Uterus (tissue), 2 donors: ENCODE data around the gene VCAM1.

Source experiments
- CTCF ChIP-seq, 4 experiments: fragments of 200-600 bp in 2 of 4; fragments of 450-650 bp in 2 of 4; sonication (generic) in 2 of 4; IDR thresholded peaks; one replicate each; pipeline ENCODE4 v1.5.1; 2016 to 2019; ENCODE audit warnings: antibody characterized with exemption in 4 of 4, mild to moderate bottlenecking in 2 of 4, moderate library complexity in 1 of 4
- POLR2A ChIP-seq, 2 donors: fragments of 450-650 bp; IDR thresholded peaks; one replicate each; pipeline ENCODE4 v1.6.1; 2016; ENCODE audit warnings: antibody characterized with exemption in 2 of 2, mild to moderate bottlenecking in 1 of 2, moderate library complexity in 1 of 2

- TF ChIP-seq POLR2A (IDR thresholded peaks at IDR 0.05) (no peak), CTCF (IDR thresholded peaks at IDR 0.05) (no peak)
Measured at GRCh38 chr1:100671601-100672000, 47.9 kb upstream of the VCAM1 start.
